ENCODE measurements around the gene LARGE1.

LARGE1 gene

GRCh38 chr22:33781411-33781810 lies 138.9 kb downstream of the LARGE1 start:
- H2AFZ ChIP-seq (ENCODE audit: low read depth, low read length): no peak overlapping the region
- H3K27ac ChIP-seq (ENCODE audit: low read length): no peak overlapping the region
- H3K79me2 ChIP-seq (ENCODE audit: insufficient read depth, low read length): no peaks in the 10 kb centered on the region
- no peak overlapping the region for H3K4me2 ChIP-seq (ENCODE audit: insufficient read depth, low read length)
- ATAC-seq (ENCODE audit: insufficient read depth, low read depth): no peak
- H3K9ac ChIP-seq (ENCODE audit: low read depth, low read length): no peak overlapping the region
- H3K4me1 ChIP-seq (ENCODE audit: insufficient read depth, low read length): no peaks in the 10 kb centered on the region
- H3K36me3 ChIP-seq (ENCODE audit: insufficient read depth, low read length): no peaks in the 10 kb centered on the region
- H3K27me3 ChIP-seq (ENCODE audit: insufficient read depth, low read length, poor library complexity): no peaks in the 10 kb centered on the region
- no peak for DNase-seq
- TF ChIP-seq EZH2 (IDR thresholded peaks at IDR 0.05; ENCODE audit: borderline replicate concordance, low read depth, low read length, severe bottlenecking) (no peak), CTCF (IDR thresholded peaks at IDR 0.05; ENCODE audit: borderline replicate concordance, extremely low read depth, low read length, poor library complexity, severe bottlenecking) (no peak)
- no peaks in the 10 kb centered on the region for H3K9me3 ChIP-seq (ENCODE audit: insufficient read depth, low read length, severe bottlenecking)
- H4K20me1 ChIP-seq (ENCODE audit: insufficient read depth, low read length): no peaks in the 10 kb centered on the region
- no peak overlapping the region for H3K4me3 ChIP-seq (ENCODE audit: low read depth in 1 of 2, low read length in 2 of 2)

GRCh38 chr22:33780531-33781136 lies 139.6 kb downstream of the LARGE1 start:
- Histone ChIP-seq H4K20me1 (ENCODE audit: insufficient read depth, low read length) (no peaks in the 10 kb centered on the region), H3K36me3 (ENCODE audit: insufficient read depth, low read length) (no peaks in the 10 kb centered on the region), H3K4me1 (ENCODE audit: insufficient read depth, low read length) (no peaks in the 10 kb centered on the region), H3K27me3 (ENCODE audit: insufficient read depth, low read length, poor library complexity) (no peaks in the 10 kb centered on the region), H3K27ac (ENCODE audit: low read length) (no peak overlapping the region), H3K9me3 (ENCODE audit: insufficient read depth, low read length, severe bottlenecking) (no peaks in the 10 kb centered on the region), H3K79me2 (ENCODE audit: insufficient read depth, low read length) (no peaks in the 10 kb centered on the region), H3K9ac (ENCODE audit: low read depth, low read length) (no peak overlapping the region), H3K4me3 (ENCODE audit: low read depth in 1 of 2, low read length in 2 of 2) (no peak overlapping the region), H2AFZ (ENCODE audit: low read depth, low read length) (no peak overlapping the region), H3K4me2 (ENCODE audit: insufficient read depth, low read length) (no peak overlapping the region)
- DNase-seq (no peak), ATAC-seq (ENCODE audit: insufficient read depth, low read depth) (no peak)
- TF ChIP-seq CTCF (IDR thresholded peaks at IDR 0.05; ENCODE audit: borderline replicate concordance, extremely low read depth, low read length, poor library complexity, severe bottlenecking): no peak
- TF ChIP-seq EZH2 (IDR thresholded peaks at IDR 0.05; ENCODE audit: borderline replicate concordance, low read depth, low read length, severe bottlenecking): no peak

- Histone ChIP-seq H3K9ac (ENCODE audit: low read depth, low read length) (no peak overlapping the region), H3K4me2 (ENCODE audit: insufficient read depth, low read length) (no peak overlapping the region), H2AFZ (ENCODE audit: low read depth, low read length) (no peak overlapping the region), H3K36me3 (ENCODE audit: insufficient read depth, low read length) (no peaks in the 10 kb centered on the region), H3K27ac (ENCODE audit: low read length) (no peak overlapping the region), H3K79me2 (ENCODE audit: insufficient read depth, low read length) (no peaks in the 10 kb centered on the region), H3K27me3 (ENCODE audit: insufficient read depth, low read length, poor library complexity) (no peaks in the 10 kb centered on the region), H4K20me1 (ENCODE audit: insufficient read depth, low read length) (no peaks in the 10 kb centered on the region), H3K4me3 (ENCODE audit: low read depth in 1 of 2, low read length in 2 of 2) (no peak overlapping the region), H3K4me1 (ENCODE audit: insufficient read depth, low read length) (no peaks in the 10 kb centered on the region), H3K9me3 (ENCODE audit: insufficient read depth, low read length, severe bottlenecking) (no peaks in the 10 kb centered on the region)
- TF ChIP-seq CTCF (IDR thresholded peaks at IDR 0.05; ENCODE audit: borderline replicate concordance, extremely low read depth, low read length, poor library complexity, severe bottlenecking) (no peak), EZH2 (IDR thresholded peaks at IDR 0.05; ENCODE audit: borderline replicate concordance, low read depth, low read length, severe bottlenecking) (no peak)
- ATAC-seq (ENCODE audit: insufficient read depth, low read depth) (no peak), DNase-seq (no peak)
Measured at GRCh38 chr22:33779243-33779642, 141.0 kb downstream of the LARGE1 start.

Data from DND-41 (cell line).